GM04504 (cell line): Measurements from ENCODE around the gene CSNK1A1.
"Not testable (repeated sequence)": the region's sequence is repeated elsewhere in the genome, so short reads cannot be mapped to it uniquely, and the experiment has no call there.

ENCODE experiments used
- DNase-seq: peaks from one replicate; pipeline ENCODE4 v3.0.0-alpha.2; 2012; ENCODE audit warnings: low read depth

The CSNK1A1 gene

GRCh38 chr5:149551227-149552037 lies at the start of gene CSNK1A1:
Gene CSNK1A1, minus strand, starts transcription at chr5:149551439. Its CDS starts 475 bp downstream, at chr5:149550964.
- DNase-seq, result peak; percentile 97

- no peak for DNase-seq
Measured at GRCh38 chr5:149600932-149601331, 49.7 kb upstream of the CSNK1A1 start.

DNA sequence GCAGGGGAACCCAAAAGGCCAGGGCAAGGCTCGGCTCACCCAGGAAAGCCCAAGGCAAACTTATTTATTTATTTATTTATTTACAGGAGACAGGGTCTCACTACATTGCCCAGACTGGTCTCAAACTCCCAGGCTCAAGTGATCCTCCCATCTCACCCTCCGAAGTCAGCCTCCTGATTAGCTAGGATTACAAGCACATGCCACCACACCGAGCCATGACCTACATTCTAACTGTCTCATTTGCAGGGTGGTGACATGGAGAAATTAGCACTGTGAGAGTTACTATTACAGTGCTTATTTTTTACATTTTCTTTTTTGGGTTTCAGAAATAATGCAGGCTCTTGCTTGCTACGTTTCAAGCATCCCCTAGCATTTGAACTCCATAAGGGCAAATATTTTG lies 48.1 kb upstream of the CSNK1A1 start:
- no peak for DNase-seq

- no peak for DNase-seq
Measured at GRCh38 chr5:149598966-149599365, 47.7 kb upstream of the CSNK1A1 start.

GRCh38 chr5:149598234-149598633 lies 47.0 kb upstream of the CSNK1A1 start:
- DNase-seq, result not testable (repeated sequence)

- DNase-seq, result no peak
Measured at GRCh38 chr5:149597618-149598017, 46.4 kb upstream of the CSNK1A1 start.

DNA sequence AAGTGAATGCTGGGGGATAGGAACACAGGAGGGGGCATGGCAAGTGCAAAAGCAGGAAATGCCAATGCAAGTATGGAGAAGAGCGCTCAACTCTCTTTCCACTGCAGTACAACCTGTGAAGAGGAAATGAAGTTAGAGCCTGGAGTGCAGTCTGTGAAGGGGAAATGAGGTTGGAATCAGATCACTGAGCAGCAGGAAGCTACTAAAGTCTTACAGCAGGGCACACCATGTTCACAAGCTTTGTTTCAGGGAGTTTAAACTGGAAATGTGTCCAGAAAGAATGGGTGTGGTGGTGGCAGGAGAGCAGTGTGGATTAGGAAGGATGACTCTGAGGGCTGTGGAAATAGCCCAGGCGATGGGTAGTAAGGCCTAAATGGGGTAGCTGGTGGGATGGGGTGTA lies 45.5 kb upstream of the CSNK1A1 start:
- DNase-seq, result no peak

DNA sequence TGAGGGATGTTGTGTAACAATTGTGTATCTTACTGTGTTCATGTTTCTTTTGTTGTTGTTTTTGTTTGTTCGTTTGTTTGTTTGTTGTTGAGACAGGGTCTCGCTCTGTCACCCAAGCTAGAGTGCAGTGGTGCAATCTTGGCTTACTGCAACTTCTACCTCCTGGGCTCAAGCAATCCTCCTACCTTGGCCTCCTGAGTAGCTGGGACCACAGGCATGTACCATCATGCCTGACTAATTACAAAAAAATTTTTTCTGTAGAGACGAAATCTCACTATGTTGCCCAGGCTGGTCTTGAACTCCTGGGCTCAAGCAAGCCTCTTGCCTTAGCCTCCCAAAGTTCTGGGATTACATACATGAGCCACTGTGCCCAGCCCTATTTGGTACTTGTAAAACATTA lies 43.9 kb upstream of the CSNK1A1 start:
- DNase-seq, result not testable (repeated sequence)

DNA sequence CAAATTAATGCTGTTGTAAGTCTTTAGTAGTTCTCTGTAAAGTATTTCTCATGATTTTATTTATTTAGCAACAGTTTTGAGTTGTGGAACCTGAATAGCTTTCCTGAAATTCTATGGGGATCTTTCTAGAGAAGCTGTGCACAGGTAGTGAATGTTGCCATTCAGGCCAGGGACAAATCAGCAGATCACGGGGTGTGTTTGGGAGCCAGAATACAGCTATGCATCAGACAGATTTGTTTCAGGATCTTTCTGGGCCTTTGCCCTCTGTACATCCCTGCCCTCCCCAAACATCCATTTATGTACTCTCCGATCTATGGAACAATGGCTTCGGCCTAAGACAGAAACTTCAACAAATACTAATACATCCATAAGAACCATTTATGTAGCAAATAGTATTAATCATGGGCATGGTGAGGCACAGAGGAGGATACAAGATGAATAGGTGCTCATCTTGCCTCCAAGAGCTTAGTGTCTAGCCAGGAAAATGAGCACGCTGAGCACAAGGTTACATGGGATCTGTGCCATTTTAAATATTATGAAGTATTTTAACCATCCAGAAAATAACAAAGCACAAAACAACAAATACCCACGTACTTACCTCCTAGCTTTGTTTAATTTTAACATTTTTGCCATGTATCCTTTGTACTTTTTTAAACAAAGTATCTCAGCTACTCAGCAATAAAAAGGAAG lies 43.1 kb upstream of the CSNK1A1 start:
- no peak for DNase-seq

GRCh38 chr5:149593370-149593769 lies 42.1 kb upstream of the CSNK1A1 start:
- no peak for DNase-seq

DNA sequence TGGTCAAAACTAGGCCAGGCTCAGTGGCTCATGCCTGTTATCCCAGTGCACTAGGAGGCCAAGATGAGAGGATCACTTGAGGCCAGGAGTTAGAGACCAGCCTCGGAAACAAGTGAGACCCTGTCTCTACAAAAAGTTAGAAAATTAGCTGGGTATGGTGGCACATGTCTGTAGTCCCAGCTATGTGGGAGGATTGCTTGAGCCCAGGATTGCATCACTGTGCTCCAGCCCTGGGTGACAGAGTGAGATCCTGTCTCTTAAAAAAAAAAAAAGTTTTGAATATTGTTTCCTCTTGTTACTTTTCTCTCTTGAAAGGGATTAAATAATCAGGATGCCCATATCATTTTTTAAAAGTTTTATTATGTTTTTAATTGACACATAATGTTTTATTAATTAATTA lies 37.7 kb upstream of the CSNK1A1 start:
- DNase-seq, result no peak

GRCh38 chr5:149586708-149587318 lies 35.6 kb upstream of the CSNK1A1 start:
- no peak for DNase-seq

DNA sequence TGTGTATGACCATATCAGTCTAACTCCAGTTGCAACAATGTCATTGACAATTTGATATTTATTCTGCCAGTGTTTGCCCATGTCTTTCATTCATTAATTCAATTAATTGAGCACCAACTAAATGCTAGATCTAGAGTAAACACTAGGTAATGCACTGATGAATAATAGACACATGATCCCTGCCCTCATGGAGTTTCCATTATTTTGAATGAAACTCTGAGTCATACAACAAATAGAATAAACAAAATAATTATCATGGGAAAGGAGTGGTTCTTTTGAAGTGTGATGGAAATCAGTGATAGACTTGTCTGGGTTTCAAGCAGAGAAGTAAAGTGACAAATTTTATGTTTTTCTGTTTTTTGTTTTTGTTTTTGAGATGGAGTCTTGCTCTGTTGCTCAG lies 34.7 kb upstream of the CSNK1A1 start:
- no peak for DNase-seq

- no peak for DNase-seq
Measured at GRCh38 chr5:149584121-149584520, 32.9 kb upstream of the CSNK1A1 start.

- DNase-seq, result no peak
Measured at GRCh38 chr5:149583394-149583793, 32.2 kb upstream of the CSNK1A1 start.

DNA sequence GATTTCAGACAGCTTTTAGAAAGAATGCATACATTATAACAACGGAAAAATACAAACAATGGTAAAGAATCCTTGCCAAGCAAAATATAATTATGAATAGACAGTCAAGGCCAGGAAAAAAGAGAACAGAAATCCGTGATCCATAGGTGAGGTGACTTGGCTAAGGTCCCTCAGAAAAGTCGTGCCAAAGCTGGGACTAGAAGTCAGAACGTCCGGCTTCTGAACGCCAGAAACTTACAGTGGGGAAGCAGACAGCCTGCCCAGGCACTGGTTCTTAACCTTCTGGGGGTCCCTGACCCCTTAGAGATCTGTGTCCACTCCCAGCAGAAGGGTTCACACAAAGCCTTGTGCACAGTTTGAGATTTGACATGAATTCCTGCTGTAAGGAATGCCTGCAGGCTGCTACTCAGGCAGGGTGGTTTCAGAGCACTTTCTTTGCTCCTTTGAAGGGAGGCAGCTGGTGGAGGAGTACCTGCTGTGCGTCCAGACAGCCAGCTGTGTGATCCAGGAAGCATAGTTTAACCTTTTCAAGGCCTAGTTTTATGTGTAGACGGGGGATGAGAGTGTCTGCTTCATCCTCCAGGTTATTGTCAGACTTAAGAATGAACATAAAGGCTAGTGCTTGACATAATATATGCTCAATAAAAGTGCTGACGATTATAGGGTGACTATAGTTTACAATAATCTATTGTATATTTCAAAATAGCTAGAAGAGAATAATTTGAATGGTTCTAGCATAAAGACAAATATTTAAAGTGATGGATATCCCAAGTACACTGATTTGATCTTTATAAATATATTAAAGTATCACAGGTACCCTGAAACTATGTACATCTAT lies 30.9 kb upstream of the CSNK1A1 start:
- no peak for DNase-seq

- DNase-seq, result no peak
Measured at GRCh38 chr5:149581192-149581861, 30.1 kb upstream of the CSNK1A1 start, which contains the start of gene ARHGEF37. Gene ARHGEF37, plus strand, starts transcription at chr5:149581498. Its CDS starts 16,272 bp downstream, at chr5:149597770.

GRCh38 chr5:149580808-149581191 lies 29.6 kb upstream of the CSNK1A1 start:
- no peak for DNase-seq

DNA sequence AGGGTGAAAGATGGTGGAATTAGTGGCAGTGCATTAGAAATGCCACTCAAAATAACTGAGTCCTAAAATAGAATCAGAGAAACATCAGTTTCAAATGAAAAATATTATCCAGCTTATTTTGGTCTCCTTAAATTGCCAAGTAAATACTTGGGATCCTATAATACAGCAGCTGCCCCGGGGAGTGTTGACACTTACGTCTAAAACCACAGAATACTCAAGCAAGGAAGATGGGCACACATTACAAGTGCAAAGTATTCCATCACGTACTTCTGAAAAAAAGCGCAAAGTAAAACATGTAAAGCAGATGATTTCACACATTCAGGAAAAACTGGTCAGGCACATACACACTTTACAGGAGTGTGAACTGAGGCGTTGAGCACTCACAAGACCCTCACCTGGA lies 27.7 kb upstream of the CSNK1A1 start:
- no peak for DNase-seq

GRCh38 chr5:149576021-149576420 lies 24.8 kb upstream of the CSNK1A1 start:
- DNase-seq, result no peak

DNA sequence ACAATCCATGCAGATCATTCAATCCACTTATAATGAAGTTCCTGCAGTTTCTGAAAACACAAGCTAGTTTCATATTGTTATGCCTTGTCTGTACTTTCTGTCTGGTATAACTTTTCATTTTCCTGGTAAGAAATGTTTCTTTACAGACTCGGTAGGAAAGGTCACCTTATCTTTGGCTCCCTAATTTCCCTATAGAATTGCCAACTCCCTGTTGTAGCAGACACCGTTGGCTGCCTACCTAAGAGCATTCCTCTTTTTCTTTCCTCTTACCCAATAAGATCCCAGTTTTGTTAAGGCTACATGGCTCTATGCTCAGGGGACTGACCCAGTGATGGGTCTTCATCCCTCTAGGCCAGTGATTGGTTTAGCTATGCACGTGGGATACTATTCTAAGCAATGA lies 23.9 kb upstream of the CSNK1A1 start:
- DNase-seq, result no peak
